Activated gamma-delta T cell treated with Interleukin-2 at 50 U/mL for 16 hours (primary cell): ENCODE results near the gene OMG.
"Not testable (repeated sequence)": the region's sequence is repeated elsewhere in the genome, so short reads cannot be mapped to it uniquely, and the experiment has no call there.

Experiments
- DNase-seq: peaks from one replicate; pipeline ENCODE4 v3.0.0-alpha.2; 2020

Gene OMG, protein sequence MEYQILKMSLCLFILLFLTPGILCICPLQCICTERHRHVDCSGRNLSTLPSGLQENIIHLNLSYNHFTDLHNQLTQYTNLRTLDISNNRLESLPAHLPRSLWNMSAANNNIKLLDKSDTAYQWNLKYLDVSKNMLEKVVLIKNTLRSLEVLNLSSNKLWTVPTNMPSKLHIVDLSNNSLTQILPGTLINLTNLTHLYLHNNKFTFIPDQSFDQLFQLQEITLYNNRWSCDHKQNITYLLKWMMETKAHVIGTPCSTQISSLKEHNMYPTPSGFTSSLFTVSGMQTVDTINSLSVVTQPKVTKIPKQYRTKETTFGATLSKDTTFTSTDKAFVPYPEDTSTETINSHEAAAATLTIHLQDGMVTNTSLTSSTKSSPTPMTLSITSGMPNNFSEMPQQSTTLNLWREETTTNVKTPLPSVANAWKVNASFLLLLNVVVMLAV

DNA sequence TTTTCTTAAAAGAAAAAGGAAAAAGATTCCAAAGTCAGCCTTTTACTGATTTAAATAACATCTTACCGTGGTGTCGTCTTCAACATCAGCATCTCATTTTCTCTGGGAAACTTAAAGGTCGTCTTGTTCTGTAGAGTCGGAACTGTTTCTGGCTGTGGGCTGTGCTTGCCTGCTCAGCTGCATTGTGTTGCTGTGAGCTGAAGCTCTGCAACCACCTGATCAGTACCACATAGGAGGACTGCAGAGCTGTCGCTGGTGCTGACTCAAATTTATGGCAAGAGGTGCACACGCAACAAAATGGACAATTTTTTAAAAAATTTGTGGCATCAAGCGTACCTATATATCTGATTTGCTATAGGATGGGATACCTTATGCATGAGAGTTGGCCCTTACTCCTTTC is at the start of gene OMG:
TSS of gene OMG (minus strand) at position 150 of the 400 bp plus-strand sequence. CDS start 908 bp downstream, outside the sequence.
- no peak for DNase-seq

DNA sequence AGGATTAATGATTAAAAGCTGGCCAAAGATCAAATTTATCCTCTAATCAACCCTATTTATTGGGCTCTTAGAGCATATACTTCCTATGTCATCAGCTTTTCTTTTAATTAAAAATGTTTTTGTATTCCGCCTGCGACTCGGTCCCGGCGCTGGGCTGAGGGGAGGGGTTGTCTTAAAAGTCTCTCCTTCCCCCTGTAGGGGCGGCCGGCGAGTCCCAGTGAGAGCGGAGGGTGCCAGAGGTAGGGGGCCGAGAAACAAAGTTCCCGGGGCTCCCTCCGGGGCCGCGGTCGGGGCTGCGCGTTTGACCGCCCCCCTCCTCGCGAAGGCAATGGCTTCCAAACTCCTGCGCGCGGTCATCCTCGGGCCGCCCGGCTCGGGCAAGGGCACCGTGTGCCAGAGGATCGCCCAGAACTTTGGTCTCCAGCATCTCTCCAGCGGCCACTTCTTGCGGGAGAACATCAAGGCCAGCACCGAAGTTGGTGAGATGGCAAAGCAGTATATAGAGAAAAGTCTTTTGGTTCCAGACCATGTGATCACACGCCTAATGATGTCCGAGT is 48.2 kb upstream of the OMG start:
- DNase-seq, result not testable (repeated sequence)

DNA sequence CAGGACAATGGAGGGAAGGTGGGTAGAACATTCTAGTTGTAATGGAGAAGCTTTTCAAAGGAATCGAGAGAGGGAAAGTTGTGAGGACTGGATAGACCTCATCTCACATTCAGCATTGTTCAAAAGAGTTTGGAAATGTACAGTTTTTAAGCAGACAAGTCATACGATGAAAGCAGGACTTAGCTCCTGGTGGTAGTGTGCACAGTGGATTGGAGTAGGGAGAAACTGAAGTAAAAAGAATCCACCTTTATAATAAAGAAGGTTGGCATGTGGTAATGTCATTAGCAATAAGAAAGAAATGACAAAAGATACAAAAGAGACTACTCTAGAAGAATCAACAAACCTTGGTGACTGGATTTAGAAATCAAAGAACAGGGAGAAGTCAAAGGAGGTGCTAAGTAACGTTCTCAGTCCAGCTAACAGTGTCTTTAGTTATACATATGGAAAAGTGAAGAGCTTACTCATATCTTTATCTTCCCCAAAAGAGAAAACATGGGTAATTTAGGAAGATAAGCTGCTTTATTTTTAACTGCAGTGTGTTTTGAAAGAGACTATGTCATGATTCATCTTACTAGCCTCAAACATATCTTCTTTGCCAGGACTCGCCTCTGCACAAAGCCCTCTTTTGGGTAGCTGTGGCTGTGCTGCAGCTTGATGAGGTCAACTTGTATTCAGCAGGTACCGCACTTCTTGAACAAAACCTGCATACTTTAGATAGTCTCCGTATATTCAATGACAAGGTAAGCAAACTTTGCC is 43.0 kb upstream of the OMG start:
- no peak for DNase-seq

DNA sequence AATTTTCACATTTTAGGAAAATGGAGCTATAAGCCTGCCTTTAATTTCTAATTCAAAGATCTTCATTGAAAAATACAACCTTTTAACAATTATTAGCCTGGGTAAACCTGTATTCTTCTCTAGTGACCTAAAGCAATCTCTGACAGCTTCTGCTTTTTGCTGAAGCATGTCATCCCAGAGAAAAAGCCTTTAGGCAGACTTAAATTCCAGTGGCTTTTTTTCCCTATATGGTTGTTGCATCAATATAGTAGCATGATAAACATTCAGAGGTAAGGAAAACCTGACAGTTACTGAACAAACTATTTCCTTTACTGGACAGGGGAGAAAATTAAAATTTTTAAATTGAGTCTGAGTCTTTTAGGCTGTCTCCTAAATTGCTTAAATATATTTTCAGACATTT is 32.2 kb upstream of the OMG start:
- no peak for DNase-seq

DNA sequence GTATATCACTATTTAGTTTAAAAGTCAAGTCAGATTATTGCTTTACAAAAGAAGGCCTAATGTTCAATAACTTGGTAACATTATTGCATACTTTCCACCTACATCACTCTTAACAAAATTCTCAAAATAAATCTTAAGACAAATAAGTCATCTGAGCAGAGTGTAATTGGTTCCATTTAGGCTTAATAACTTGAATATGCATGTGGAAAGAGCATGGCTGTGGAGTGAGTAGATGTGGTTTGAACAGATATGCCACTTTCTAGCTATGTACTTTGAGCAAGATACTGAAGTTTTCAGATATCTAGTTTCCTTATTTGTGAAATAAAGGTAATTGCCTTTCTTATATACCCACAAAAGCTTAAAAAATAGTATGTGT is 31.1 kb upstream of the OMG start:
- no peak for DNase-seq

DNA sequence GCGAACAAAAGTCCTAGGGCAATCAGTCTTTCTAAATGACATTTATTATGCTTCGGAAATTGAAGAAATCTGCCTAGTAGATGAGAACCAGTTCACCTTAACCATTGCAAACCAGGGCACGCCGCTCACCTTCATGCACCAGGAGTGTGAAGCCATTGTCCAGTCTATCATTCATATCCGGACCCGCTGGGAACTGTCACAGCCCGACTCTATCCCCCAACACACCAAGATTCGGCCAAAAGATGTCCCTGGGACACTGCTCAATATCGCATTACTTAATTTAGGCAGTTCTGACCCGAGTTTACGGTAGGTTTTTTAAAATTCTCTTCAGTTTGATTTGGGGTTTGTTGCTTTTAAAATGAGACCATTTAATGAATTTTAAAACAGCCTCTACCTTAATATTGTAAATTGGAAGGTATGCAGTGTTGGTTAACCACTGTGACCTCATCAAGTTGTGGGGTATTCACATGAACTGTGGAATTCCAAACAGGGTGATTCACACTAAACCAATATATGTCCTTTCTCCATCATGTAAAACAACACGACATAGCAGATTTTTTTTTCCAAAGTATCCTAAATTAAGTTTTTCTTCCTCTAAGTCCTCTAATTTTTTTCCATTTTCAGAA is 30.6 kb upstream of the OMG start:
- DNase-seq, result no peak

DNA sequence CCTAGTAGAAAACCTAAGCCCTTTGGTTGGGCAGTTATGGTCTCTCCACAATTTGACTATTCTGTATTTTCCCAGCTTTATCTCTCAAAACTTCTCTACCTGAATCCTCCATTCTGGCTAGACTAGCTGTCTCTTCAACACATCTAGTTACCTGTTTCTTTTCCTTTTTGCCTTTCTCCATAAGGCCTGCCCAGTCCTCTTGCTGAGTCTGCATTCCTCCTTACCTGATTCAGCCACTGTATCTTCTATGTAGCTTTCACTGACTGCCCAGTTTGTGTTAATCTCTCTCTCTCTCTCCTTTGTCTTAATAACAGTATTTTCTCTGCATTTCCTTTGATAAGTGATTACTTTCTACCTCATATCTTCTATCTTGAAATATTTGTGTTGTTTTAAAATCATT is 26.5 kb upstream of the OMG start:
- no peak for DNase-seq

DNA sequence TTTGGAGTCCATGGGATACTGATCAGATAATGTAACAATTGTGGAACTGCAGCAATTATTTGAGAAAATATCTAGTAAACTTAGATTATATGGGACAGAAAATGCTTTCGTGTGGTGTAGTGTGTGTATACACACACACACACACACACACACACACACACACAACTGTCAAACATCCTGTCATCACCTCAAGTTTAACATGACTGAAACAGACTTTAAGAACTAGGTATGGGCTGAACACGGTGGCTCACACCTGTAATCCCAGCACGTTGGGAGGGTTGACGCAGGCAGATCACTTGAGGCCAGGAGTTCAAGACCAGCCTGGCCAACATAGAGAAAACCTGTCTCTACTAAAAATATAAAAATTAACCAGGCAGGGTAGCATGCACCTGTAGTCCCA is 24.9 kb upstream of the OMG start:
- DNase-seq, result peak; percentile 16

DNA sequence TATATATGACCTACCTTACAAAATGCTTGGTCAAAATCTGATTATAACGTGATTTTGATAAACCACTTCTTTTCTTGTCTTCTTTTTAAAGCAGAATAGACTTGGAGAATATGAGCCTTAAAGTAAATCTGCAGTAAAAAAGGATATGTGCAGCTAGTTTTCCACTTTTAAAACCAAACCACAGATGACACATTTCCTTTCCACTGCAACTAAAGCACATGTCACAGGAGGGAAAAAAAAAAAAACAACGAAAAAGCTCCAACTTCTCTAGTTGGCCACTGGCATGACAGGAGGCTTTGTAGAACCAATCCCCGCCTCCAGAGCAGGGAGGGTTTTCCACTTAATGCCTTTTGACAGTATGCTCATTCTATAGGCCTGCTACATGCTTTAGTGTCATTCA is 24.4 kb upstream of the OMG start, which contains the start of gene EVI2A:
TSS of gene EVI2A (minus strand) at position 142 of the 400 bp plus-strand sequence. CDS start 2,609 bp downstream, outside the sequence.
- DNase-seq, result peak; percentile 62

DNA sequence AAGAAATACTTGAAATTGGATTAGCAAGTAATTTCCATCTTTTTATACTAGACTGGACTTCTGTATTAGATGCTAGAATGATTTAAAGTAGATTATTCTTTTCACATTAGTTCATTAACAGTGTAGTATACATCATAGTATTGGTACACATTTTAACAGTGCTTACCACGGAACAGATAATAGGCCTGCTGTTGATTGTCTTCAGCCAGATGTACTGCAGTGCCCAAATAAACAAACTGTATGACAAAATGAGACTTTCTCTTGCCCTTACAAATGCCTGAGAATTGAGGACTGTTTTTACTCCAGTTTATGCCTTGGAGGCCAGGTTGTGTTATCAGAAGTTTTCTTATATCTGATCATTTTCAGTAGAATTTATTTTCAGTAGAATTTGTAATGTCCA is 23.8 kb upstream of the OMG start:
- DNase-seq, result no peak

DNA sequence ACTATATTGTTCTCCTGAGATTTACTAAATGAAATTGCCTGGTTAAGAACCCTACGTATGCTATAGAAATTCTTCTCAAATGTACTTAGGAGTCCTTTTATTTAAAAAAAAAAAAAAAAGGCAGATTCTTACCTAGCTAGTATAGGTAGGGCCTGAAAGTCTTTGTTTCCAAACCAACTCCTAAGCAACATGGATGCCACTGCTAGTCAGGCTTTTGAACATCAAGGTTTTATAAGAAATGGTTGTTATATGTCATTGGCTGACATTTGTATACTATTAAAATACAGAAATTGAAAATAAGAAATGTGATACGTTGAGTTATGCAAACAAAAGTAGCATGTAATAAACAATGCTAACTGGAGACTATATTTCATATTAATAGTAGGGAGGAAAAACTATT is 23.2 kb upstream of the OMG start:
- DNase-seq, result no peak

DNA sequence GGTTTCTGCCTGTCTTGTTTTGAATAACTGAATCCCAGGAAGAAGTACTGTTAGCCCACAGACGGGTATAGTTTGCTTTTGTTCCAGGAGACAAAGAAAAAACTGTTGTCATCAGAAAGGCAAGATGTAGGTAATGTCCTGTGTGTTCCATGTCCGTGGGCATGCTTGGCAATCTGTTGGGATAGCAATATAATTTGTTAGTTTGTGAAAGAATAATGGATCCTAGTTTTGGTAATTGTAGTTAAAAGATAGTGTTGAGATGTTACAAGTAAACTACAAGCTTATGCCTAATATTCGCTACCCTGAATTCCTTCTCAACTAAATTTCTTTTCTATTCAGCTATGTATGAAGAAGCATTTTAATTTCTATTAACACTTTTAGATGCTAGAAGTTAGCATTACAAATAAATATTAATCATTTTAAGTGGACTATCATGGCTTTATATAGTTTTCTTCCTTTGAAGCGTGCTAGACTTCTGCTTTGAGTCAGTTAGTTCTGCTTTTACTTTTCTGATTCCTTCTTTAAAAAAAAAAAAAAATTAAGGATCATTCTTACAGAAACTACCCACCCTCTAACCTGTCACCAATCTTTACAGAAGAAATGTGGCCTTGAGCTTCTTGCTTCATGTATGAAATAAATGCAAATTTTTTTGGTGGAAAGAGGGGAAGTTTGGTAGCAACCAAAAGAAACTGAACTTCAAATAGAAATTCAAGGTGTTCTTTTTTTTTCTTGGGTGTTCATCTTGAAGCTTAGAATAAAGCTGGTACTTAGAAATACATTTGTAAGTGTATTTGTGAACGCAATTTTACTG is 22.0 kb upstream of the OMG start:
- no peak for DNase-seq

DNA sequence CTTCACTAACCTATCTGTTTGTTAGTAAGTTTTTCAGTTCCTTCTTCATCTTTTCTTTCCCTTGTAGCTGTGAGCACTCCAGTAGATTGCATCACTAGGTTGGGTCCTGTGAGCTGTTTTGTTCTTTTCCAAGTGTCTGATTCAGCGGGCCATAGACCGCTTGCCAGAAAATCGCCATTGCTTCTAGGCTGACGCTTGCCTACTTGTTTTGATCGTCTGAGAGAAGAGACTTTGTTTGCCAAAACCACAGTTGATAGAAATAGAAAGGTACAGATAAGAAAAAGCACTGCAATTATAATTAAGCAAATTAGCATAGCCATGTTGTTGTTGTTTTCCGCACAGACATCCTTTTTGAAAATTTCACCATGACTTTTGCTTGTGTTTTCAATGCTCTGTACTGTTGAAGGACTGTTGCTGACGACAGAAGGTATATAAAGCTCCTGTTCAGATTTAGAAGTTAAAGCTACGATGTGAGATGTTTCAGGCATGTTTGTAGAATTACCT is 21.3 kb upstream of the OMG start:
- peak; percentile 53 for DNase-seq

DNA sequence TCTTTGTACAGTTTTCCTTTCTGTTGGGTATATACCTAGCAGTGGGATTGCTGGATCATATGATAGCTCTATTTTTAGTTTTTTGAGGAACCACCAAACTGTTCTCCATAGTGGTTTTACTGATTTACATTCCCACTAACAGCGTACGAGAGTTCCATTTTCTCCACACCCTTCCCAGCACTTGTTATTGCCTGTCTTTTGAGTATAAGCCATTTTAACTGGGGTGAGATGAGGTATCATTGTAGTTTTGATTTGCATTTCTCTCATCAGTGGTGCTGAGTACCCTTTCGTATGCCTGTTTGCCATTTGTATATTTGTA is 17.7 kb upstream of the OMG start:
- no peak for DNase-seq

DNA sequence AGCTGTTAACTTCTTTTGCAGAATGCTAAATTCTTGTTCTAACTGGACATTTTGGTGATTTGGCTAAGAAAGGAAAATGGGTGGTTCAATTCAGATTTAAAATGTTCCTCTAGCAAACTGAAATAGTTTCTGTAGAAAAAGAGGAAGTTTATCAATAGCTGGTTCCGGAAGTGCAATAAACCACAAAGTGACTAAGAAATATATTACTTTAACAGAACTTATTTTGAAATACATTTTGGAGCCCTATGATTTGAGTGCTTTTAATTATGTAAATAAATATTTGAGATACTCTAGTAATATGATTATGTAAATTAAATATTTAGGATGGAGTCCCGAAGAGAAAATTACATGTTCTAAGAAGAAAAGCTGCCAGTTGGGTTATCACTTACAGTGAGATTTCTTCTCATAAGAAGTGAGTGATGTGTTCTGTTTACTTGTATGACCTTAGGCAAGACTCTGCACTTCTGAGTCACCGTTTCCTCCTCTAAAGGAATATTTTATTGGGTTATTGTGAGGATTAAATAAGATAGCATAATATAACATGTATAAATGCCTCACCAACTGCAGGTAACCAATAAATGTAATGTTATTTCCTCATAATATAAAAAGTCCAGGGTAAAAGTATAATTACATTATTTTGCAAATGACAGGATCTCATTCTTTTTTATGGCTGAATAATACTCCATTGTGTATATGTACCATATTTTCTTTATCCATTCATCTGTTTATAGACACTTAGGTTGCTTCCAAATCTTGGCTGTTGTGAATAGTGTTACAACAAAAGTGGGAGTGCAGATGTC is 17.1 kb upstream of the OMG start, which contains the start of gene EVI2B:
TSS of gene EVI2B (minus strand) at position 73 of the 800 bp plus-strand sequence. CDS start 8,445 bp downstream, outside the sequence.
- DNase-seq, result no peak

DNA sequence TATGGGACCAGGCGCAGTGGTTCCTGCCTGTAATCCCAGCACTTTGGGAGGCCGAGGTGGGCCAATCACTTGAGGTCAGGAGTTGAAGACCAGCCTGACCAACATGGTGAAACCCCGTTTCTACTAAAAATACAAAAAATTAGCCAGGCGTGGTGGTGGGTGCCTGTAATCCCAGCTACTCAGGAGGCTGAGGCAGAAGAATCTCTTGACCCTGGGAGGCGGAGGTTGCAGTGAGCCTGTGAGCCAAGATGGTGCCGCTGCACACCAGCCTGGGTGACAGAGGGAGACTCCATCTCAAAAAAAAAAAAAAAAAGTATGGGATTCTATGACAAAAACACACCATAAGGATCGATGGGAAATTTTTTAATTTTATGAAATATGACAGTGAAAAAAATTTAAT is 15.2 kb upstream of the OMG start:
- peak; percentile 36 for DNase-seq

DNA sequence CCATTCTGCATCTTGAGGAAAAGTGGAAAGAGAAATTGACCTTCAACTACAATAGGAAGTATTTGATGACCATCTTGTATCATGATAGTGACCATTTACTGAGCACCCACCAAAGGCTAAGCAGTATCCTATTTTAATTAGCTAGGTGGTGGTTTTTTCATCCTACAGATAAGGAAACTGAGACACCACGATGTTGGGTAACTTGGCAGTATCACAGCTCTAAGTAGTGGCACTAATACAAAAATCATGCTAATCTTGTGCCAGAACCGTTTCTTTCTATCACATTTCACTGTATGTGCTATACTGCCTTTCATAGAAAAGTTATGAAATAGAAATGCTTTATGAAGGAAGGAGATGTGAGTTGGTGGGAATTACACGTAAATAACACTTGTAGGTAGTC is 14.5 kb upstream of the OMG start:
- DNase-seq, result no peak

DNA sequence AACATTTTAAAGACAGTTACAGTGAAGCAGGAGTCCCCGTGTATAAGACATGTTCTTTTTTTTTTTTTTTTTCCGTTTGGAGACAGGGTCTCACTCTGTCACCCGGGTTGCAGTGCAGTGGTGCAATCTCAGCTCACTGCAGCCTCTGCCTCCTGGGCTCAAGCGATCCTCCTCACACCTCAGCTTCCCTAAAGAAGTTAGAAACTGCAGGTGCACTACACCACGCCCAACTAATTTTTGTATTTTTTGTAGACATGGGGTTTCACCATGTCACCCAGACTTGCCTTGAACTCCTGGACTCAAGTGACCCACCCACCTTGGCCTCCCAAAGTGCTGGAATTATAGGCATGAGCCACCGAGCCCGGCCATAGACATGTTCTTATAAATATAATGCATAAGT is 13.8 kb upstream of the OMG start:
- no peak for DNase-seq

DNA sequence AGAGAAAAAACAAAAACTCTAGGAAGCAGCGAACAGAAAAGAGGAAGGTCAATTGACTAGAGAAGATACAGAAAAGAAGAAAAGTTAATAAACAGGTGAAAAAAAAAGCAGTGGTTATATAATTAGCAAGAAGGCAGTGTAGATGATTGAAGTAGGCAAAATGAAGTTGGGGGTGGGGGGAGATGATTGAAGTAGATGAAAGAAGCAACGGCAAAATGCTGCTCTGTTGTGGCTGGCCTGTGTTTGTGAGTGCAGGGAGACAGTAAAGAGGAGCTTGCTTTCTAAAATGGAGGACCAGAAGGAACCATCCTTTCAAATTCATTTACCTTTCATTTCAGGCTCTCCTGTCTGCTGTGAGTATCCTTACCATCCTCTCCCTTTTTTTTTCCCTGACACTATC is 13.2 kb upstream of the OMG start:
- DNase-seq, result peak; percentile 61

DNA sequence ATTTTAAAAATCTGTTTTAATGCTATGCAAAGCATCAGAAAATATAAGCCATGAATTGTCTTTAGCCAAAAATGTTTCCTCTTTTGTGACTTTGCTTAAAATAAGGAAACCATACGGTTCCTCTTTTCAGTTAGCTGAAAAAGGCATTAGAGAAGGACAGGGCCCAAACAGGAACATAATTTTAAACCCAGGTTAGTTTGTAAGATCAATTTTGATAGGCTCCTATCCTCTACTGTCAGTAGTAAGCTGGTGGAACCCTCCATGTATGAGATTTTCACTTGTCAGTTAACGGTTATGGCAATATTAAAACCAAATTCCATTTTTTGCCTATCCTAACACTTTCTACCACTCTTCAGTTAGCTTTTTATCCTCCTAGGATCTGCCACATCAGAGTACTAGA is 12.5 kb upstream of the OMG start:
- no peak for DNase-seq
